Measurements from ENCODE around the gene FHIT. TPM values are rescaled to one million over a fixed set of nuclear protein-coding genes. Genes with fewer than 3 reads are reported as not detected.

The FHIT gene
- total RNA-seq, 4 donors from 2014 or later, result 4.4 to 10.6 (median 8.4) TPM

- TF ChIP-seq CTCF (IDR thresholded peaks at IDR 0.05; ENCODE audit: low read depth), result no peak
These were observed 884.8 kb downstream of the FHIT start for GRCh38 chr3:60366486-60366885.

- no peak for TF ChIP-seq CTCF (IDR thresholded peaks at IDR 0.05; ENCODE audit: low read depth)
These were observed 885.9 kb downstream of the FHIT start for GRCh38 chr3:60365360-60365759.

DNA sequence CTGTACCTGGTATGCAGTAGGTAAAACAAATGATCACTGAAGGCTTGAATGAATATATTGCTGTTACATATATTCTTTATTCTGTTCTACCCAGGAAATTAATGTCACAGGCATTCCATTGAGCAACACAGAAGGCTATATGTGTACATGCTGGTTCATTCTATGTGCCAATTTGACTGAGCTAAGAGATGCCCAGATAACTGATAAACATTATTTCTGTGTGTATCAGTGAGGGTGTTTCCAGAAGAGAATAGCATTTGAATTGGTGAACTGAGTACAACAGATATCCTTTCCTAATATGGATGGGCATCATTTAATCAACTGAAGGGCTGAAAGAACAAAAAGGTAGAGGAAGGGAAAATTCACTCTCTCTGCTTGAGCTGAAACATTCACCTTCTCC is 886.8 kb downstream of the FHIT start:
- TF ChIP-seq CTCF (IDR thresholded peaks at IDR 0.05; ENCODE audit: low read depth), result no peak

- no peak for TF ChIP-seq CTCF (IDR thresholded peaks at IDR 0.05; ENCODE audit: low read depth)
These were observed 887.4 kb downstream of the FHIT start for GRCh38 chr3:60363817-60364216.

DNA sequence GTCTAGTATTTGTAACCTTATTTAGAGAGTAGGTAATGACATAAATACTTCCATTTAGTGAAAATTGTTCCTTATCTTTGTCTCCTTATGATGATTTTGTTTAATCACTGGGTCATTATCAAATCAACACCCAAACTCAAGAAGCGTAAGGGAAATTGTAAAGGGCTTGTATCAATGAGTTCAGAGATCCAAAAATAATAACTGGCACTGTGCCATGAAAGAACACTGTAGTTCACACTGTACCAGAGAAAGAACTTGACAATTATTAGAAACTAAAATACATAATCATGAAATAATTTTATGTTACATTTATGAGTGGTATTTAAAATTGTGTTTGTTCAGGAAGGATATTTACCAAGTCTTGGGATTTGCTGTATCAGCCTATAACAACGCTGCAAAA is 895.4 kb downstream of the FHIT start:
- no peak for TF ChIP-seq CTCF (IDR thresholded peaks at IDR 0.05; ENCODE audit: low read depth)

DNA sequence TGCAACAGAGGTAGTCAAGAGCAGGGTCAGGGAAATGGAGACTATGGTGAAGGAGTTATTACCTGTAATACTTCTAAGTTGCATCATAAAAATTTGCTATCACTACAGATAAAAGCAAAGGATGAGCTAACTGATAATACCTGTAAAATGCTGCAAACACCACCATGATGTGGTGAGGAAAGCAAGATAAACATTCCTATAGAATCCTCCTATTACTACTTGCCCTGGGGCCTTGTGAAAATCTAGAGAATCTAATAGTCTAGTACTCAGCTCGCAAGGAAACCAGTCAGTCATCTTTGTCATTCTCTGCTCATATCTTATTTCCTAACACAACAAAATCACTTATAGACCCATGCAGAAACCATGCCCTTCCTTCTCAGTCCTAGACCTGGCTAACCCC is 899.8 kb downstream of the FHIT start:
- no peak for TF ChIP-seq CTCF (IDR thresholded peaks at IDR 0.05; ENCODE audit: low read depth)

GRCh38 chr3:60344340-60344739 is 906.9 kb downstream of the FHIT start:
- no peak for TF ChIP-seq CTCF (IDR thresholded peaks at IDR 0.05; ENCODE audit: low read depth)

All from subcutaneous adipose tissue (tissue), 4 donors.